Measurements from ENCODE around the gene ORMDL1.
"Not testable (repeated sequence)": the region's sequence is repeated elsewhere in the genome, so short reads cannot be mapped to it uniquely, and the experiment has no call there.

ORMDL1 gene

GRCh38 chr2:189770590-189771322 lies 13.4 kb downstream of the ORMDL1 start:
- DNase-seq = no peak

DNA sequence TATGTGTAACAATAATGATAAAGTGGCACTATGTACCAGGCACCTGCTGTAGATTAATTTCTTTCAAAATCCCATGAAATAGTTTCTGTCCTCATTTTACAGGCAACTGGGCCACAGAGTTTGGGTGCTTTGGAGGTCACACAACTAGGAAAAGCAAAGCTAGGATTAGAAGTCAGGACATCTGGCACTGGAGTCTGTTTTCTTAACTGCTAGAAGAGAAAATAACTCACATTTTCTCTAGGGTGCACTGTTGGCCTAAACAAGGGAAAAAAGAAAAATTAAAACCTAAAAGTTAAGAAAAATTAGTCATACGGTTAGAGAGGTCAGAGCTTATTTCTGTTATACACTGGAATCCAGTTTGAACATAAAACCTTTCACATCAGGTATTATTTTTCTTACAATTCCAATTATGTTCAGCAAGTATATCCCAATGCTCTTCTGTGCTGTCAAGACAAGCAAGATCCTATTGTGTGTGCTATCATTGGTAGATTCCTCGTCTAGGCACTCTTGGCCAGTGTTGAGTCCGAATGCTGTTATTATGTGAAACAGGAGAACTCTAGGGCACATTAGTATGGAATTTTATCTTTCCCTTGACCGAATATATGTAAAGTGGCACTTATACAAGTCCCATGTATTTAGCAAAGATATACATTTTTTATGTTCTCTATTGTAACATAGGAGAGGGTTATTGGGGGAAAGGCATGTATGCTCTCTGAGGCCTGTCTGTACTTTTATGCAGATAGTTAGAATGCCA lies 20.1 kb downstream of the ORMDL1 start:
- DNase-seq = no peak

GRCh38 chr2:189762551-189763298 lies 21.4 kb downstream of the ORMDL1 start, which contains the start of gene OSGEPL1:
Gene OSGEPL1, minus strand, starts transcription at chr2:189762792. Its CDS starts 1,152 bp downstream, at chr2:189761640.
- DNase-seq = peak; percentile 94

DNA sequence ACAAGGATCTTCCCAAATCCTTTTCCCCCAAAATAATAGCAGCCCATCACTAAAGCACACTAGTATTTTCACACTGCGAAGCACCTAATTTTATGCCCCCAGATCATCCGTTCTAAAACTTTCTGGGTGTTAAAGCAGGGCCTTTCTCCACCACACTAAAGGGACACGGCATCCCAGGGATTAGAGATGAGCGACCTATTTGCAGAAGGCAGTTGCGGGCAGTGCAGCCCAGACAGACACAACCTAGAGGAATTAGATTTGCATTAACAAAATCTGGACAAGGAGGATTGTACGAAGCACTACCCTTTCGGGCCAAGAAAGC lies 21.9 kb downstream of the ORMDL1 start:
- DNase-seq = no peak

GRCh38 chr2:189760154-189760553 lies 24.0 kb downstream of the ORMDL1 start:
- DNase-seq = not testable (repeated sequence)

- DNase-seq = no peak
Observed at GRCh38 chr2:189756311-189756952, 27.7 kb downstream of the ORMDL1 start.

DNA sequence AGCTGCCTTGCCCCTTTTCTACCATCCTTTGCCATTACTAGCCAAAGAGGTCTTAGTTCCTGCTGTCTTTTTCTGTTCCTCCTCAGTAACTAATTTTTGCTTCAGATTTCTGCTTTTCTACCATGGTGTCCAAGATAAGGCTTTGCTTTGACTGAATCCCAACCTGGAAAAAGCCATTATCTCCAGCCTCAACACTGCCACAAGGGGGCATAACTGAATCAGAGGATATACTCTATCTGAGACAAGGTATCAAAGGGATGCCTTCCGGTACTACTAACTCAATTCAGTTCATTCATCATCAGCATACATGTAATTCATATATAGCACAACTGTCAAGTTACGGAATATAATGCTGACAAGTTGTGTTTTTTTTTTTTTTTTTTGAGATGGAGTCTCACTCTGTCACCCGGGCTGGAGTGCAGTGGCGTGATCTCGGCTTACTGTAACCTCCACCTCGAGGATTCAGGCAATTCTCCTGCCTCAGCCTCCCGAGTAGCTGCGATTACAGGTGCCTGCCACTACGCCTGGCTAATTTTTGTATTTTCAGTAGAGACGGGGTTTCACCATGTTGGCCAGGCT lies 33.0 kb downstream of the ORMDL1 start:
- DNase-seq = no peak

DNA sequence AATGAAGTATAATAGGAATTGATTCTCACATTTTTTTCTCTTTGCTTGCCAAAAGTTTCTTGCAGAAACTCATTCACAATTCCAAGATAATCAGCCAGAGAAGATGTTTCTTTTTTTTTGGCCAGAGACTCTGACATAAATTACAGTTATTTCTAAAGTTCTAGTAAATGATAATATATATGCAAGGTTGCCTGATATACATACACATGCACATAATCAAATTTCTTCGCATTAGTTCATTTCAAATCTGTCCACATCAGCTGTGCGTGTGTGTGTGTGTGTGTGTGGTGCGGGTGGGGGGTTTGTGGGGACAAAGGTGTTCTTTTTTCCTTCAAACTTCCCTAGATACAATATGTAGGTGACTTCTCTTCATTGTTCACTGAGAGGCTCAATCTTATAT lies 54.7 kb downstream of the ORMDL1 start:
- DNase-seq = no peak

GRCh38 chr2:189726849-189727248 lies 57.3 kb downstream of the ORMDL1 start:
- no peak for DNase-seq

DNA sequence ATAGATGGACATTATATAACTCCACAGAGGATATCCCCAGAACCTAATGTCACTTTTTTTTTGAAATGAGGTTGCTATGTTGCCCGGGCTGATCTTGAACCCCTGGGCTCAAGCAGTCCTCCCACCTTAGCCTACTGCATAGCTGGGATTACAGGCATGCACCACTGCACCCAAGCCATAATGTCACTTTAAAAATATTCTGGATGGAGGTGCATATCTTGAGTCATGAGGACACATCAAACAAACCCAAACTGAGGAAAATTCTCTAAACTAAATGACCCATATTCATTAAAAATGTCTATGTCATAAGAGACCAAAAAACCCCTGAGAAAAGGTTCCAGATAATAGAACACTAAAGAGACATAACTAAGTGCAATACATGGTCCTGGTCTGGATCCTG lies 57.9 kb downstream of the ORMDL1 start:
- no peak for DNase-seq

- no peak for DNase-seq
Observed at GRCh38 chr2:189723192-189723591, 60.9 kb downstream of the ORMDL1 start.

All from right hindlimb (tissue), 1 donor.